ENCODE data around the gene HIC1. TPM values are rescaled to one million over a fixed set of nuclear protein-coding genes. Genes with fewer than 3 reads are reported as not detected.

HIC1 gene
- total RNA-seq, 4 donors from 2014 or later, result 32.8 to 56.2 (median 41.6) TPM

DNA sequence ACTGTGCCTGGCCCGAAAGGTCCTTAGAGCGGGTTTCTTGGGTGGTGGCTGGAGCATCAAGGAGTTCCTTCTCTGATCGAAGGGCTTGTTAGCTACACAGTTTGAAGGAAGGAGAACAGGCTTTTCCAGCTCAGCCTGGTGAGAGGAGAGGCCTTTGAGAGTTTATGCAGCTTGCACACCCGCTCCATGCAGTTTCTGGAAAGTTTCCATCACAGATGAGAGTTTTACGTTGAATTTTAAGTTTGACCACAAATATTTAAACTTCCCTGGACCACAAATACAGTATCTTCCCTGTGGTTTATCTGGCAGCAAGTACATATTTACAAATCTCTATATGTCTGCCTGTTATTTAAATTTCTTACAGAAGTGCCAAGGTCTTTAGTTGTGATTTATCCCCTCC lies 56.8 kb downstream of the HIC1 start:
- ATAC-seq, result no peak
- H3K4me1 ChIP-seq, result peaks cover 0 to 20% (median 4%) of the 10 kb centered on the region in 3 donors
- no peak overlapping the region for H3K4me3 ChIP-seq
- TF ChIP-seq EP300 (IDR thresholded peaks at IDR 0.05), result no peak
- TF ChIP-seq POLR2A (IDR thresholded peaks at IDR 0.05), result no peak
- no peak for TF ChIP-seq POLR2AphosphoS5 (IDR thresholded peaks at IDR 0.05)
- TF ChIP-seq, protein P1, sequence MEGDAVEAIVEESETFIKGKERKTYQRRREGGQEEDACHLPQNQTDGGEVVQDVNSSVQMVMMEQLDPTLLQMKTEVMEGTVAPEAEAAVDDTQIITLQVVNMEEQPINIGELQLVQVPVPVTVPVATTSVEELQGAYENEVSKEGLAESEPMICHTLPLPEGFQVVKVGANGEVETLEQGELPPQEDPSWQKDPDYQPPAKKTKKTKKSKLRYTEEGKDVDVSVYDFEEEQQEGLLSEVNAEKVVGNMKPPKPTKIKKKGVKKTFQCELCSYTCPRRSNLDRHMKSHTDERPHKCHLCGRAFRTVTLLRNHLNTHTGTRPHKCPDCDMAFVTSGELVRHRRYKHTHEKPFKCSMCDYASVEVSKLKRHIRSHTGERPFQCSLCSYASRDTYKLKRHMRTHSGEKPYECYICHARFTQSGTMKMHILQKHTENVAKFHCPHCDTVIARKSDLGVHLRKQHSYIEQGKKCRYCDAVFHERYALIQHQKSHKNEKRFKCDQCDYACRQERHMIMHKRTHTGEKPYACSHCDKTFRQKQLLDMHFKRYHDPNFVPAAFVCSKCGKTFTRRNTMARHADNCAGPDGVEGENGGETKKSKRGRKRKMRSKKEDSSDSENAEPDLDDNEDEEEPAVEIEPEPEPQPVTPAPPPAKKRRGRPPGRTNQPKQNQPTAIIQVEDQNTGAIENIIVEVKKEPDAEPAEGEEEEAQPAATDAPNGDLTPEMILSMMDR (IDR thresholded peaks at IDR 0.05), result no peak
- H3K36me3 ChIP-seq, result no peaks in the 10 kb centered on the region
- no peaks in the 10 kb centered on the region for H3K9me3 ChIP-seq
- WGBS, 2 donors (ENCODE audit: low coverage in 1 of 2), result 67 to 86% methylated on average over 2 of the region's 5 CpGs
- H3K27me3 ChIP-seq, result no peaks in the 10 kb centered on the region
- no peak overlapping the region for H3K27ac ChIP-seq

Small RNA genes lying within 50 kb of the gene (small RNA-seq; reads per million reads assigned to genes)
- 0 reads per million in 4 donors for gene AC090617.6
- gene AC090617.9, result 0 reads per million in 4 donors
- 7.5 to 28.1 (median 12.9) reads per million in 4 donors for gene MIR132
- 3.5 to 8.3 (median 3.9) reads per million in 4 donors for gene MIR212
- gene OVCA2, result 0 reads per million in 4 donors

Other genes with a start within 250 kb of the HIC1 start
- 10 to 100 TPM in 2 of 4 donors, 1 to 10 TPM in 2; 8.1 to 14.0 (median 11.0) TPM for gene SMYD4, start 225.2 kb upstream of the HIC1 start, total RNA-seq
- gene RPA1, start 225.1 kb upstream of the HIC1 start, total RNA-seq, result 10 to 100 TPM; 22.0 to 33.0 (median 25.2) TPM
- gene RTN4RL1, start 29.8 kb upstream of the HIC1 start, total RNA-seq, result under 1 TPM in 3 of 4 donors, not detected in 1; 0.58 to 0.81 (median 0.72) TPM
- gene DPH1, start 24.9 kb upstream of the HIC1 start, total RNA-seq, result 10 to 100 TPM; 29.9 to 35.6 (median 34.0) TPM
- gene OVCA2, start 13.1 kb upstream of the HIC1 start, total RNA-seq, result 10 to 100 TPM; 19.6 to 40.3 (median 36.5) TPM
- gene SMG6, start 248.7 kb downstream of the HIC1 start, total RNA-seq, result 10 to 100 TPM; 27.2 to 75.5 (median 43.9) TPM
- 10 to 100 TPM; 13.7 to 38.8 (median 16.9) TPM for gene SRR, start 248.8 kb downstream of the HIC1 start, total RNA-seq

Measured in gastroesophageal sphincter (tissue), 4 donors.